Limb (tissue), 2 donors: Measurements from ENCODE around the gene SMIM35.
"Not testable (repeated sequence)": the region's sequence is repeated elsewhere in the genome, so short reads cannot be mapped to it uniquely, and the experiment has no call there.

Source experiments
- DNase-seq, 2 donors: peaks; one replicate each; pipeline ENCODE4 v3.0.0-alpha.2; 2016; ENCODE audit errors: extremely low spot score in 2 of 2

SMIM35 gene

GRCh38 chr11:118042141-118042540 lies 44.6 kb downstream of the SMIM35 start:
- no peak for DNase-seq

- DNase-seq = no peak
These were observed 53.3 kb downstream of the SMIM35 start for GRCh38 chr11:118033443-118033842.

- no peak for DNase-seq
These were observed 58.1 kb downstream of the SMIM35 start for GRCh38 chr11:118028626-118029025.

- no peak for DNase-seq
These were observed 59.1 kb downstream of the SMIM35 start for GRCh38 chr11:118027694-118028093.

GRCh38 chr11:118021146-118021545 lies 65.6 kb downstream of the SMIM35 start:
- DNase-seq = no peak

- DNase-seq = no peak
These were observed 68.4 kb downstream of the SMIM35 start for GRCh38 chr11:118018401-118018800.

- DNase-seq = no peak
These were observed 69.0 kb downstream of the SMIM35 start for GRCh38 chr11:118017631-118018315.

- no peak for DNase-seq
These were observed 69.7 kb downstream of the SMIM35 start for GRCh38 chr11:118017111-118017510.

GRCh38 chr11:118016104-118016503 lies 70.7 kb downstream of the SMIM35 start:
- DNase-seq = no peak

GRCh38 chr11:118015385-118015841 lies 71.3 kb downstream of the SMIM35 start:
- no peak for DNase-seq

GRCh38 chr11:118014022-118014421 lies 72.7 kb downstream of the SMIM35 start:
- no peak for DNase-seq

- no peak for DNase-seq
These were observed 74.6 kb downstream of the SMIM35 start for GRCh38 chr11:118012083-118012669.

GRCh38 chr11:118010738-118011461 lies 75.9 kb downstream of the SMIM35 start:
- DNase-seq = no peak

- no peak for DNase-seq
These were observed 76.7 kb downstream of the SMIM35 start for GRCh38 chr11:118009864-118010737.

GRCh38 chr11:118008271-118008911 lies 78.4 kb downstream of the SMIM35 start:
- DNase-seq = no peak

- DNase-seq = not testable (repeated sequence)
These were observed 79.0 kb downstream of the SMIM35 start for GRCh38 chr11:118007563-118008270.

- DNase-seq = no peak
These were observed 79.7 kb downstream of the SMIM35 start for GRCh38 chr11:118007040-118007439.

GRCh38 chr11:118006153-118006534 lies 80.6 kb downstream of the SMIM35 start:
- DNase-seq = no peak

GRCh38 chr11:118005224-118006152 lies 81.3 kb downstream of the SMIM35 start:
- DNase-seq = no peak
